GM12878 (cell line): ENCODE results near the gene NCLN. TPM values are rescaled to one million over a fixed set of nuclear protein-coding genes. Genes with fewer than 3 reads are reported as not detected.
A peak's percentile ranks its signal among the peaks of the same experiment; 100 is the strongest.

Experiments
- CHD4 ChIP-seq: fragments of 200-600 bp; sonication (generic); IDR thresholded peaks from 2 replicates; pipeline ENCODE4 v1.6.1; 2016; ENCODE audit warnings: mild to moderate bottlenecking
- CREM ChIP-seq: IDR thresholded peaks from 2 replicates; pipeline ENCODE4 v1.6.1; 2014; ENCODE audit warnings: antibody characterized with exemption, low read depth
- E2F8 ChIP-seq: fragments of 450-650 bp; IDR thresholded peaks from 2 replicates; pipeline ENCODE4 v1.6.1; 2018; ENCODE audit warnings: mild to moderate bottlenecking, low read depth, moderate library complexity; ENCODE audit not compliant: partially characterized antibody
- FOXK2 ChIP-seq: fragments of 450-650 bp; IDR thresholded peaks from 2 replicates; pipeline ENCODE4 v1.6.1; 2017; ENCODE audit warnings: mild to moderate bottlenecking, moderate library complexity
- HSF1 ChIP-seq: fragments of 150-350 bp; IDR thresholded peaks from 2 replicates; pipeline ENCODE4 v1.6.1; 2014; ENCODE audit warnings: mild to moderate bottlenecking, low read depth, low read length
- MEF2B ChIP-seq: fragments of 450-650 bp; IDR thresholded peaks from 2 replicates; pipeline ENCODE4 v1.6.1; 2018; ENCODE audit warnings: mild to moderate bottlenecking, moderate library complexity; ENCODE audit not compliant: partially characterized antibody, poor library complexity, severe bottlenecking
- MYB ChIP-seq: fragments of 150-350 bp; IDR thresholded peaks from 2 replicates; pipeline ENCODE4 v1.6.1; 2014; ENCODE audit warnings: mild to moderate bottlenecking, low read depth, low read length, borderline replicate concordance
- NKRF ChIP-seq: fragments of 450-650 bp; conservative IDR thresholded peaks from 2 replicates; pipeline ENCODE4 v1.6.1; 2017; ENCODE audit warnings: mild to moderate bottlenecking, moderate library complexity
- RAD51 ChIP-seq: fragments of 450-650 bp; IDR thresholded peaks from 2 replicates; pipeline ENCODE4 v1.6.1; 2016; ENCODE audit warnings: moderate library complexity, mild to moderate bottlenecking, inconsistent platforms
- SREBF1 ChIP-seq: IDR thresholded peaks from 2 replicates; pipeline ENCODE4 v1.6.1; 2012; ENCODE audit warnings: mild to moderate bottlenecking, low read length
- TCF7 ChIP-seq: IDR thresholded peaks from 2 replicates; pipeline ENCODE4 v1.6.1; 2014; ENCODE audit warnings: antibody characterized with exemption, borderline replicate concordance
- polyA plus RNA-seq, 11 experiments: library from polyadenylated mRNA; depleted of rRNA in 4 of 11; unstranded in 6 of 11; stranded (reverse) in 5 of 11; fragments of >200 nt; fragmentation: Nextera tagmentation in 4 of 11; fragmentation: Illumina TruSeq in 1 of 11; extraction: Ambion mirVana in 4 of 11; extraction: Trizol in 1 of 11; gene quantifications; 1 replicate in 1 of 11; 2 replicates in 10 of 11; pipeline versions ENCODE4 v1.2.1 to v1.2.3, GENCODE V29; 2011 to 2016; ENCODE audit warnings: inconsistent platforms in 2 of 11, missing spikeins in 2 of 11, low read depth in 1 of 11
- total RNA-seq, 4 experiments: library from RNA; depleted of rRNA in 3 of 4; stranded (reverse); fragments of >200 nt in 3 of 4; fragmentation: Illumina TruSeq in 1 of 4; extraction: Trizol in 1 of 4; gene quantifications; 2 replicates each; pipeline versions ENCODE4 v1.2.1 to v1.2.3, GENCODE V29; 2013 to 2021
- TF ChIP-seq, protein P1 (sequence below): fragments of 450-650 bp; IDR thresholded peaks from 2 replicates; pipeline ENCODE4 v1.6.1; 2016; ENCODE audit warnings: mild to moderate bottlenecking, moderate library complexity, borderline replicate concordance
- TF ChIP-seq, protein P2 (sequence below): IDR thresholded peaks from 2 replicates; pipeline ENCODE4 v1.6.1; 2012; ENCODE audit warnings: low read depth, low read length, improper control_type of control experiment
- TF ChIP-seq, protein P3 (sequence below): IDR thresholded peaks from 2 replicates; pipeline ENCODE4 v1.6.1; 2011; ENCODE audit warnings: borderline replicate concordance, low read depth, mild to moderate bottlenecking, moderate library complexity, low read length; ENCODE audit not compliant: insufficient read depth, poor library complexity, severe bottlenecking

Gene NCLN
- total and polyA plus RNA-seq, 10 of the 15 experiments (the other 5 are each of a cell fraction or from before 2014, with no cell fraction given), result 2.2 to 79.1 (median 36.0) TPM

- TF ChIP-seq NKRF (peak; percentile 42), CHD4 (no peak), SREBF1 (no peak), HSF1 (no peak), TCF7 (no peak), FOXK2 (no peak), CREM (no peak), RAD51 (no peak), MYB (no peak), E2F8 (no peak), MEF2B (peak; percentile 39)
- TF ChIP-seq, protein P1, sequence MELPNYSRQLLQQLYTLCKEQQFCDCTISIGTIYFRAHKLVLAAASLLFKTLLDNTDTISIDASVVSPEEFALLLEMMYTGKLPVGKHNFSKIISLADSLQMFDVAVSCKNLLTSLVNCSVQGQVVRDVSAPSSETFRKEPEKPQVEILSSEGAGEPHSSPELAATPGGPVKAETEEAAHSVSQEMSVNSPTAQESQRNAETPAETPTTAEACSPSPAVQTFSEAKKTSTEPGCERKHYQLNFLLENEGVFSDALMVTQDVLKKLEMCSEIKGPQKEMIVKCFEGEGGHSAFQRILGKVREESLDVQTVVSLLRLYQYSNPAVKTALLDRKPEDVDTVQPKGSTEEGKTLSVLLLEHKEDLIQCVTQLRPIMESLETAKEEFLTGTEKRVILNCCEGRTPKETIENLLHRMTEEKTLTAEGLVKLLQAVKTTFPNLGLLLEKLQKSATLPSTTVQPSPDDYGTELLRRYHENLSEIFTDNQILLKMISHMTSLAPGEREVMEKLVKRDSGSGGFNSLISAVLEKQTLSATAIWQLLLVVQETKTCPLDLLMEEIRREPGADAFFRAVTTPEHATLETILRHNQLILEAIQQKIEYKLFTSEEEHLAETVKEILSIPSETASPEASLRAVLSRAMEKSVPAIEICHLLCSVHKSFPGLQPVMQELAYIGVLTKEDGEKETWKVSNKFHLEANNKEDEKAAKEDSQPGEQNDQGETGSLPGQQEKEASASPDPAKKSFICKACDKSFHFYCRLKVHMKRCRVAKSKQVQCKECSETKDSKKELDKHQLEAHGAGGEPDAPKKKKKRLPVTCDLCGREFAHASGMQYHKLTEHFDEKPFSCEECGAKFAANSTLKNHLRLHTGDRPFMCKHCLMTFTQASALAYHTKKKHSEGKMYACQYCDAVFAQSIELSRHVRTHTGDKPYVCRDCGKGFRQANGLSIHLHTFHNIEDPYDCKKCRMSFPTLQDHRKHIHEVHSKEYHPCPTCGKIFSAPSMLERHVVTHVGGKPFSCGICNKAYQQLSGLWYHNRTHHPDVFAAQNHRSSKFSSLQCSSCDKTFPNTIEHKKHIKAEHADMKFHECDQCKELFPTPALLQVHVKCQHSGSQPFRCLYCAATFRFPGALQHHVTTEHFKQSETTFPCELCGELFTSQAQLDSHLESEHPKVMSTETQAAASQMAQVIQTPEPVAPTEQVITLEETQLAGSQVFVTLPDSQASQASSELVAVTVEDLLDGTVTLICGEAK, result no peak
- TF ChIP-seq, protein P2, sequence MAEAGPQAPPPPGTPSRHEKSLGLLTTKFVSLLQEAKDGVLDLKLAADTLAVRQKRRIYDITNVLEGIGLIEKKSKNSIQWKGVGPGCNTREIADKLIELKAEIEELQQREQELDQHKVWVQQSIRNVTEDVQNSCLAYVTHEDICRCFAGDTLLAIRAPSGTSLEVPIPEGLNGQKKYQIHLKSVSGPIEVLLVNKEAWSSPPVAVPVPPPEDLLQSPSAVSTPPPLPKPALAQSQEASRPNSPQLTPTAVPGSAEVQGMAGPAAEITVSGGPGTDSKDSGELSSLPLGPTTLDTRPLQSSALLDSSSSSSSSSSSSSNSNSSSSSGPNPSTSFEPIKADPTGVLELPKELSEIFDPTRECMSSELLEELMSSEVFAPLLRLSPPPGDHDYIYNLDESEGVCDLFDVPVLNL, result no peak
- TF ChIP-seq, protein P3, sequence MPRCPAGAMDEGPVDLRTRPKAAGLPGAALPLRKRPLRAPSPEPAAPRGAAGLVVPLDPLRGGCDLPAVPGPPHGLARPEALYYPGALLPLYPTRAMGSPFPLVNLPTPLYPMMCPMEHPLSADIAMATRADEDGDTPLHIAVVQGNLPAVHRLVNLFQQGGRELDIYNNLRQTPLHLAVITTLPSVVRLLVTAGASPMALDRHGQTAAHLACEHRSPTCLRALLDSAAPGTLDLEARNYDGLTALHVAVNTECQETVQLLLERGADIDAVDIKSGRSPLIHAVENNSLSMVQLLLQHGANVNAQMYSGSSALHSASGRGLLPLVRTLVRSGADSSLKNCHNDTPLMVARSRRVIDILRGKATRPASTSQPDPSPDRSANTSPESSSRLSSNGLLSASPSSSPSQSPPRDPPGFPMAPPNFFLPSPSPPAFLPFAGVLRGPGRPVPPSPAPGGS, result no peak
Measured at GRCh38 chr19:3178377-3178972, 7.3 kb upstream of the NCLN start, which contains the start of gene S1PR4 (continued).
